Stimulated activated CD8-positive, alpha-beta memory T cell treated with anti-CD3 and anti-CD28 coated beads, Interleukin-4, amount 100 ng/mL, for 4 hours (primary cell): Measurements from ENCODE around the gene SERPINA5.
"Not testable (repeated sequence)": the region's sequence is repeated elsewhere in the genome, so short reads cannot be mapped to it uniquely, and the experiment has no call there.

Experiments
- DNase-seq, 2 donors: peaks; one replicate each; pipeline ENCODE4 v3.0.0-alpha.2; 2020; ENCODE audit warnings: low read depth in 2 of 2, low spot score in 1 of 2

Gene SERPINA5

GRCh38 chr14:94621358-94622134, 40.3 kb downstream of the SERPINA5 start:
- no peak for DNase-seq

GRCh38 chr14:94622653-94623421, 41.6 kb downstream of the SERPINA5 start:
- no peak for DNase-seq

GRCh38 chr14:94623422-94623809, 42.2 kb downstream of the SERPINA5 start:
- no peak for DNase-seq

- no peak for DNase-seq
Observed at GRCh38 chr14:94623856-94624499, 42.8 kb downstream of the SERPINA5 start.

GRCh38 chr14:94624537-94625352, 43.5 kb downstream of the SERPINA5 start:
- DNase-seq: no peak

- DNase-seq: no peak
Observed at GRCh38 chr14:94625353-94625635, 44.1 kb downstream of the SERPINA5 start.

- DNase-seq: no peak
Observed at GRCh38 chr14:94628578-94628977, 47.4 kb downstream of the SERPINA5 start.

- no peak for DNase-seq
Observed at GRCh38 chr14:94630396-94630795, 49.2 kb downstream of the SERPINA5 start.

GRCh38 chr14:94631050-94631449, 49.8 kb downstream of the SERPINA5 start:
- no peak for DNase-seq

- DNase-seq: no peak
Observed at GRCh38 chr14:94631536-94632304, 50.5 kb downstream of the SERPINA5 start.

- DNase-seq: no peak
Observed at GRCh38 chr14:94632305-94632590, 51.0 kb downstream of the SERPINA5 start.

GRCh38 chr14:94633121-94633520, 51.9 kb downstream of the SERPINA5 start:
- no peak for DNase-seq

GRCh38 chr14:94635154-94635553, 53.9 kb downstream of the SERPINA5 start:
- no peak for DNase-seq

GRCh38 chr14:94636744-94637412, 55.7 kb downstream of the SERPINA5 start:
- DNase-seq: no peak

GRCh38 chr14:94637814-94638213, 56.6 kb downstream of the SERPINA5 start:
- DNase-seq: not testable (repeated sequence)

GRCh38 chr14:94638339-94638738, 57.1 kb downstream of the SERPINA5 start:
- no peak for DNase-seq

GRCh38 chr14:94638961-94639817, 58.0 kb downstream of the SERPINA5 start:
- no peak for DNase-seq

- DNase-seq: no peak
Observed at GRCh38 chr14:94640721-94641631, 59.8 kb downstream of the SERPINA5 start.
